IPS DF 6.9 (cell line): Measurements from ENCODE around the gene ZNF574.

Experiments used
- DNase-seq: peaks from one replicate; pipeline ENCODE4 v3.0.0-alpha.2; 2013; ENCODE audit warnings: low read depth, low spot score
- H3K27ac ChIP-seq: one replicate; pipeline ENCODE4 v1.5.1; 2013; ENCODE audit warnings: low read length, control low read depth
- H3K27me3 ChIP-seq: 2 replicates; pipeline ENCODE4 v1.6.1; 2013; ENCODE audit warnings: mild to moderate bottlenecking, low read length; ENCODE audit not compliant: control insufficient read depth, insufficient read depth
- H3K36me3 ChIP-seq: 2 replicates; pipeline ENCODE4 v1.6.1; 2013; ENCODE audit warnings: low read length; ENCODE audit not compliant: control insufficient read depth, insufficient read depth
- H3K4me1 ChIP-seq: 2 replicates; pipeline ENCODE4 v1.6.1; 2013; ENCODE audit warnings: low read length; ENCODE audit not compliant: control insufficient read depth, insufficient read depth
- H3K4me3 ChIP-seq: 2 replicates; pipeline ENCODE4 v1.5.1; 2013; ENCODE audit warnings: mild to moderate bottlenecking, low read length
- H3K9me3 ChIP-seq: 2 replicates; pipeline ENCODE4 v1.6.1; 2013; ENCODE audit warnings: low read length, inconsistent platforms; ENCODE audit not compliant: control insufficient read depth, insufficient read depth
- WGBS: extraction: QIAGEN DNeasy Blood & Tissue Kit; methylation state at CpG from one replicate; pipeline ENCODE4 v1.1.7; 2013; ENCODE audit warnings: mixed read lengths, missing lambda C conversion rate; ENCODE audit not compliant: insufficient read length, insufficient coverage; 5-methylcytosine and 5-hydroxymethylcytosine counted together

ZNF574 gene

GRCh38 chr19:42090672-42091071 lies 14.7 kb downstream of the ZNF574 start:
- peaks cover 3% of the 10 kb centered on the region; the same call in 1 of the 2 replicates for H3K4me1 ChIP-seq
- no CpG with 5 or more reads among the region's 9 CpGs for WGBS
- H3K27ac ChIP-seq, result no peak overlapping the region
- no peak overlapping the region for H3K4me3 ChIP-seq
- H3K27me3 ChIP-seq, result no peaks in the 10 kb centered on the region
- no peaks in the 10 kb centered on the region for H3K36me3 ChIP-seq
- no peak for DNase-seq
- H3K9me3 ChIP-seq, result no peaks in the 10 kb centered on the region

GRCh38 chr19:42091300-42091699 lies 15.3 kb downstream of the ZNF574 start:
- Histone ChIP-seq H3K9me3 (no peaks in the 10 kb centered on the region), H3K27ac (no peak overlapping the region), H3K36me3 (no peaks in the 10 kb centered on the region), H3K4me1 (peaks cover 4% of the 10 kb centered on the region; the same call in 1 of the 2 replicates), H3K27me3 (no peaks in the 10 kb centered on the region), H3K4me3 (no peak overlapping the region)
- WGBS, result no CpG with 5 or more reads among the region's 13 CpGs
- DNase-seq, result no peak

GRCh38 chr19:42091742-42092141 lies 15.8 kb downstream of the ZNF574 start:
- H3K9me3 ChIP-seq, result no peaks in the 10 kb centered on the region
- no peak overlapping the region for H3K4me3 ChIP-seq
- DNase-seq, result no peak
- no peak overlapping the region for H3K27ac ChIP-seq
- no peaks in the 10 kb centered on the region for H3K27me3 ChIP-seq
- no peaks in the 10 kb centered on the region for H3K36me3 ChIP-seq
- H3K4me1 ChIP-seq, result peaks cover 4% of the 10 kb centered on the region; the same call in 1 of the 2 replicates
- no CpG with 5 or more reads among the region's 10 CpGs for WGBS

GRCh38 chr19:42092350-42092749 lies 16.4 kb downstream of the ZNF574 start:
- peaks cover 4% of the 10 kb centered on the region; the same call in 1 of the 2 replicates for H3K4me1 ChIP-seq
- no peaks in the 10 kb centered on the region for H3K27me3 ChIP-seq

GRCh38 chr19:42093505-42093904 lies 17.5 kb downstream of the ZNF574 start:
- Histone ChIP-seq H3K27ac (no peak overlapping the region), H3K9me3 (no peaks in the 10 kb centered on the region), H3K36me3 (no peaks in the 10 kb centered on the region), H3K4me1 (peaks cover 4% of the 10 kb centered on the region; the same call in 1 of the 2 replicates), H3K27me3 (no peaks in the 10 kb centered on the region), H3K4me3 (no peak overlapping the region)
- DNase-seq, result no peak
- no CpG with 5 or more reads among the region's 4 CpGs for WGBS

More at GRCh38 chr19:42092350-42092749, 16.4 kb downstream of the ZNF574 start:
- Histone ChIP-seq H3K4me3 (no peak overlapping the region), H3K9me3 (no peaks in the 10 kb centered on the region), H3K36me3 (no peaks in the 10 kb centered on the region), H3K27ac (no peak overlapping the region)
- no CpG with 5 or more reads among the region's 5 CpGs for WGBS
- DNase-seq, result no peak

- no peaks in the 10 kb centered on the region for H3K9me3 ChIP-seq
- peaks cover 4% of the 10 kb centered on the region; the same call in 1 of the 2 replicates for H3K4me1 ChIP-seq
- H3K27ac ChIP-seq, result no peak overlapping the region
- DNase-seq, result no peak
- H3K27me3 ChIP-seq, result no peaks in the 10 kb centered on the region
- H3K4me3 ChIP-seq, result no peak overlapping the region
- no peaks in the 10 kb centered on the region for H3K36me3 ChIP-seq
- no CpG with 5 or more reads among the region's 4 CpGs for WGBS
These were observed 18.0 kb downstream of the ZNF574 start for GRCh38 chr19:42093926-42094325.

GRCh38 chr19:42095142-42095813 lies 19.3 kb downstream of the ZNF574 start:
- Histone ChIP-seq H3K27me3 (no peaks in the 10 kb centered on the region), H3K27ac (no peak overlapping the region), H3K4me1 (peaks cover 10% of the 10 kb centered on the region), H3K4me3 (no peak overlapping the region), H3K9me3 (no peaks in the 10 kb centered on the region), H3K36me3 (no peaks in the 10 kb centered on the region)
- WGBS, result no CpG with 5 or more reads among the region's 36 CpGs
- DNase-seq, result no peak

- WGBS, result no CpG with 5 or more reads among the region's 28 CpGs
- no peak for DNase-seq
- no peaks in the 10 kb centered on the region for H3K9me3 ChIP-seq
- H3K27ac ChIP-seq, result no peak overlapping the region
- peaks cover 10% of the 10 kb centered on the region for H3K4me1 ChIP-seq
- no peaks in the 10 kb centered on the region for H3K27me3 ChIP-seq
- H3K36me3 ChIP-seq, result no peaks in the 10 kb centered on the region
- H3K4me3 ChIP-seq, result no peak overlapping the region; the same call in 1 of the 2 replicates
These were observed 19.9 kb downstream of the ZNF574 start for GRCh38 chr19:42095814-42096230.

- Histone ChIP-seq H3K4me1 (peaks cover 10% of the 10 kb centered on the region), H3K4me3 (no peak overlapping the region; the same call in 1 of the 2 replicates), H3K9me3 (no peaks in the 10 kb centered on the region), H3K27me3 (no peaks in the 10 kb centered on the region), H3K27ac (no peak overlapping the region), H3K36me3 (no peaks in the 10 kb centered on the region)
- no CpG with 5 or more reads among the region's 15 CpGs for WGBS
- DNase-seq, result no peak
These were observed 20.4 kb downstream of the ZNF574 start for GRCh38 chr19:42096255-42096837.

GRCh38 chr19:42097461-42097860 lies 21.5 kb downstream of the ZNF574 start:
- H3K36me3 ChIP-seq, result no peaks in the 10 kb centered on the region
- no peaks in the 10 kb centered on the region for H3K9me3 ChIP-seq
- no peak overlapping the region for H3K4me3 ChIP-seq
- DNase-seq, result no peak
- no peak overlapping the region for H3K27ac ChIP-seq
- WGBS, result no CpG with 5 or more reads among the region's 5 CpGs
- no peaks in the 10 kb centered on the region for H3K27me3 ChIP-seq
- H3K4me1 ChIP-seq, result peaks cover 10% of the 10 kb centered on the region
